SU-DHL-6 (cell line): ENCODE results near the gene FAM240A.

Experiments used
- EZH2phosphoT487 ChIP-seq: fragments of 200-600 bp; sonication (generic), shearing (Covaris generic); conservative IDR thresholded peaks from 2 replicates; pipeline ENCODE4 v1.6.1; 2018; ENCODE audit warnings: mild to moderate bottlenecking, antibody characterized with exemption, low read length, moderate library complexity, mixed read lengths
- TF ChIP-seq, protein P1 (sequence below): fragments of 200-600 bp; sonication (generic); IDR thresholded peaks from one replicate; pipeline ENCODE4 v1.5.1; 2017; ENCODE audit warnings: antibody characterized with exemption, mild to moderate bottlenecking, low read length, moderate library complexity; ENCODE audit not compliant: insufficient read depth, poor library complexity, severe bottlenecking

DNA sequence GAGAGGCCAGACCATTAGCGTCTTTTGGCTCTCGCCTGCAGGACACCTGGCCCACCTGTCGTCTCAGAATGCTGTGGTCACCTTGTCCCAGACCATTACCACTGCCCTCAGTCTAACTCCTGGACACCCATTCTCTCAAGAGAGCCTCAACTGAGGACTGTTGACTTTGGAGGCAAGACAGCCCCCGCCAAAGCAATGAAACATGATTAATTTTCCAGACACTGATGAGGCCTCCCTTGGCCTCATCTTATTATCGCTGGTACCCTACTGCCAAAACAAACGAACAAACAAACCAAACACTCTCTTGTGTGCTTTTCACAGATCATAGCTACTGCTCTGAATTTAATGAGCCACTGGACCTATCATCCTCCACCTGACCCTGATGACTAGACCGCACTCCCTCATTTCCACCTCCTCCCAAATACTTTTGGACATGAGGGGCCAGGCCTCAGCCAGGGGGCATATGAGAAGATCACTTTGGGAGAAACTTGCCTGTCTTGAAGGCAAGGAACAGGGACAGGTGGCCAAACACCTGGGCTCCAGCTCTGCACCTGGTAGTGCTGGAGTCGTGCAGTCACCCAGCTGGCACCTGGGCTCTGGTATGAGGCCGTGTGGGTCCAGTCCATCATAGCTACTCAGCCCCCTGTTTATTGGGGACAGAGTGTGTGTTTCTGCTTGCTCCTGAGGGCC is 53.6 kb downstream of the FAM240A start:
- TF ChIP-seq, protein P1, sequence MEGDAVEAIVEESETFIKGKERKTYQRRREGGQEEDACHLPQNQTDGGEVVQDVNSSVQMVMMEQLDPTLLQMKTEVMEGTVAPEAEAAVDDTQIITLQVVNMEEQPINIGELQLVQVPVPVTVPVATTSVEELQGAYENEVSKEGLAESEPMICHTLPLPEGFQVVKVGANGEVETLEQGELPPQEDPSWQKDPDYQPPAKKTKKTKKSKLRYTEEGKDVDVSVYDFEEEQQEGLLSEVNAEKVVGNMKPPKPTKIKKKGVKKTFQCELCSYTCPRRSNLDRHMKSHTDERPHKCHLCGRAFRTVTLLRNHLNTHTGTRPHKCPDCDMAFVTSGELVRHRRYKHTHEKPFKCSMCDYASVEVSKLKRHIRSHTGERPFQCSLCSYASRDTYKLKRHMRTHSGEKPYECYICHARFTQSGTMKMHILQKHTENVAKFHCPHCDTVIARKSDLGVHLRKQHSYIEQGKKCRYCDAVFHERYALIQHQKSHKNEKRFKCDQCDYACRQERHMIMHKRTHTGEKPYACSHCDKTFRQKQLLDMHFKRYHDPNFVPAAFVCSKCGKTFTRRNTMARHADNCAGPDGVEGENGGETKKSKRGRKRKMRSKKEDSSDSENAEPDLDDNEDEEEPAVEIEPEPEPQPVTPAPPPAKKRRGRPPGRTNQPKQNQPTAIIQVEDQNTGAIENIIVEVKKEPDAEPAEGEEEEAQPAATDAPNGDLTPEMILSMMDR = no peak
- no peak for TF ChIP-seq EZH2phosphoT487
